GM19240 (cell line): Measurements from ENCODE around the gene PIK3C2B.
A peak's percentile ranks its signal among the peaks of the same experiment; 100 is the strongest.

Experiments used
- DNase-seq: peaks from one replicate; pipeline ENCODE4 v3.0.0; 2011; ENCODE audit warnings: low spot score; ENCODE audit not compliant: insufficient read length

The PIK3C2B gene

DNA sequence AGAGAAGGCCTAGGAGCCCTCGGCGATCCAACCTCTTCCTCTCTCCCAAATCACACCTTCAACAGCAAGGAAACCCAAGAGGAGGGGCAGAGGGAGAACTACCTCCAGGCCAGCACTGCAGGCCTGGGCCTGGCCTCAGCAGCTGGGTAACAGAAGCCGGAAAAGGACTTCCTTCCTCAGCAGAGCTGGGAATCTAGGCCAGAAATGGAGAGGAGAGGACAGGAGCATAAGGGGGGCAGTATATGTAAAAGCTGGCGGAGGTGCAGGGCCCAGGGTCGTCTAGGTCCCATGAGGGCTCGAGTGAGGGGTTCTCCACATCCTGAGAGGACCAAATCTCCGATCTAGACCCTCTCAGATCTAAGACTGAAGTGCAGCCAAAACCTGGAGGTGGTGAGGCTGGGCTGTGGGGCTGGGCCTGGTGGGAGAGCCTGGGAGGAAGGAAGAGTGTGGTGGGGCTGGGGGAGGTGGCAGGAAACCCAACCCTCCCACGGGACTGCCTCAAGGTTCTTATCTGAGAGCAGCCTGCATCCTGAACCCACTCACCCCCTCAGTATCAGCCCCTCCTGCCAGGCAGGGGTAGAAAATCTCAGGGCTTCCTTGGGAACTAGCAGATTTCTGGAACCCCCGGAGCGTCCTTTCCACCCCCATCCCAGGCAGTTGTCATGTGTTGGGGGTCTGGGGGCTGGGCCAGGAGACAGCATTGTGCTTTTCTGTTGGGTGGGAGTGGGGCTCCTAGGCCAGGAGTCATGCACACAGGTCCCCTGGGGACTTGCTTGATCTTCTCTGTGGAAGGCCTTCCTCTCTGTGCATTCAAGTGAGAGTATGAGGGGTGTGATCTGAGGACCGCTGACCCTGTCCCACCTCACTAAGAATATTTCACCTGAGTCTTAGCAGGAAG lies 33.0 kb downstream of the PIK3C2B start:
- DNase-seq: no peak

- no peak for DNase-seq
Observed at GRCh38 chr1:204460346-204460745, 34.3 kb downstream of the PIK3C2B start.

DNA sequence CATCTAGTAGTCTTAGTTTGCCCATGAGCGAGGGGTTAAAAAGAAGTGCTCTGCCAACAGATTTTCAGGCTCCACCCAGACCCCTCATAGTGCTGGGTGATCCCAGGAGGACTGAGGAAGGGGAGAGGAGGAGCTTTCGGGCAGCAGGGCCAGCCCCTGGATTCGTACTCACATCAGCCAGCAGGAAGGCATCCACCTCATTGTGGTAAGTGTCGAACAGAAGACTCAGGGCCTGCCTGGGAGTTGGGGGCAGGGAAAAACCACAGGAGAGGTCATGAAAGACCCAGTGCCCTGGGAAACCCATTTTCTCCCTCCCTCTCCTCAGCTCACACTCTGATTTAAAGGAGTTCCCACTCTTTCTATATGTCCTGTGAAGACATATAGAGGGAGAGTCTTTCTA lies 34.9 kb downstream of the PIK3C2B start:
- DNase-seq: no peak

DNA sequence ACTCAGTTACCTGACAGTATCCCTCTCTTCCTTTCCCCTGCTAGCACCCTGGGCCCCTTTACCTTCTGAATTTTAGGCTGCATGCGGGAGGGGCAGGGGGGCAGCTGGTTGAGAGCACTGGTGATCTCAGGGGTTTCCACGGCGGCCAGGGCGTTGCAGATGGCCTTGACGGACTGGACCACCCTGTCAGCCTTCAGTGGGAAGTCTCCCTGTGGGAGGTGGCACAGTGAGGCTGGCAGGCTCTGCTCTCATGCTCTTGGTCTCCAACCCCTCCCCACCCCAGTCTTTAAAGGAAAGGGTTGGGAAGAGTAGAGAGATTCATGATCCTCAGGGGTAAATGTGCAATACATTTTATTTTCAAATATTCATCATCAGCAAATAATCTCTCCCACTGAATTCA lies 36.9 kb downstream of the PIK3C2B start:
- DNase-seq: no peak

DNA sequence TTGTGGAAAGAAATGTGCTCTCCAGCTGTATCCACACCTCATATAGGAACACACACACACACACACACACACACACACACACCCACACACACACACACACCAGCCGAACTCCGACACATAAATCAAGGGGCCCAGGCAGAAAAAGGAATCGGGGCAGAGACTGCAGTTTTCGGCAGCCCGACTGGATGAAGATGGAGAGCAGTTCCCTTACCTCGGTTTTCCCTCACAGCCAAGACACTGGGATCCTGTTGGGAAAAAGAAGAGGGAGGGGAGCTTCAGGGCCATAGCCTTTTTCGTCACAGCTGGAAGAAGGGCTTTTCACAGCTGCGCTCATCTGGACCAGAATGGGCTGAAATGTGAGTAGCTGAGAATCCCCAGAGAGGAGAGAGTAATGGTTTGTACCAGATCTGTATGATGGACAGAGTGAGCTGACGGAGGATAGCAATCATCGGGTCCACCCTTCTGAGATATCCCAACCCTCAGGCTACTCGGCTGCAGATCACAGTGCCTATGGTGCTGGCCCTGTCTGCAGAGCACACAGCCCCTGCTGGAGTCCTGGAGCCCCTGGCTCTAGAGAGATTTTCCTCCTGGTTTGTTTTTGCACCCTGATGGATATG lies 37.7 kb downstream of the PIK3C2B start:
- no peak for DNase-seq

GRCh38 chr1:204455831-204456145 lies 38.8 kb downstream of the PIK3C2B start:
- DNase-seq: no peak

GRCh38 chr1:204455063-204455830 lies 39.4 kb downstream of the PIK3C2B start:
- DNase-seq: no peak

DNA sequence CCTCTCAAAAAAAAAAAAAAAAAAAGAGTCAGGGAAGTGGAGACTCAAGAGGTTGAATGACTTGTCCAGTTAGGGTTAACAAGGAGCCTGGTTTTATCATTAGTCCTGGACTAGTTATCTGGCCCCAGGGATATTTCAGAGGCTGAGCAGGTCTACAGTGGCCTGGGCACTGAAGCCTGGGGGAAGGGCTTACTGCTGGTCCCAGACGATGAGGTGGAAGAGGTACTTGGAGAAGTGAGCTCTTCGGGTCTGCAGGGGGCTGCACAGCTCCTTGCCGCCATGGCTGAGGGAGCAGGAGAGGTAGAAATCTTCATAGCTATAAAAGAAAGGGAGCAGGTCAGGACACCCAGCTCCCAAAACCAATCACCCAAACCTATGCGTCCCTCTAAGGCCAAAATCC lies 40.1 kb downstream of the PIK3C2B start:
- no peak for DNase-seq

GRCh38 chr1:204453141-204453772 lies 41.3 kb downstream of the PIK3C2B start:
- peak; percentile 76 for DNase-seq

DNA sequence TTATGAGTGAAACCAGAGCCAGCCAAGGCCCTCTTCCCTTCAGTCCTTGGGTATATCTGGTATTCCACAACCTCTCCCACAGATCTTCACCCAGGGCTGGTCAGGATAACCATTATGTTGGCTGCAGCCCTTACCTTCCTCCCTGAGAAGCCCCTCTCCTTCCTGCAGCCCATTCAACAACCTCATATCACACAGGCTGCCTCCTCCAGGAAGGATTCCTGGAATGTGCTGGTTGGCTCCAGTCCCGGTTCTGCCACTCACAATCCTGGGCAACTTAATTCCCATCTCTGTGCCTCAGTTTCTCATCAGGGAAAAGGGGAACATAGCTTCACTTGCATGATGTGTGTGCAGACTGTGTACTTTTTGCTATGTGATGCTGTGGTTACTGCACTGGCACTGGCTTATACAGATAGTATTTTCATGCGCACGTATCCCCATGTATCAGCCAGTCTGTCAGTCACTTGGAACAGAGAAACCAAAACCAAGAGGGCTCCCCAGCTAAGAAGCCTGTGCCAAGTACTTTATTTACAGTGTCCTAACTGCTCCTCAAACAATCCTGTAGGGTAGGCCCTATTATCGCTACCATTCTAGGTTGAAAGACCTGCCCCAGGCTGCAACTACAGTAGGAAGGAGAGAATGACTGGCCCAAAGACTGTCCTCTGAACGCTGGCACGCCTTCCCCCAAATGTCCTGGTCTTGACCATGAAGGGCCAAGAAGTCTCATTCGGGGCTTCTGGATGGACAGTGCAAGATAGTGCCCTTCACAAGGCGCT lies 43.1 kb downstream of the PIK3C2B start:
- DNase-seq: no peak

GRCh38 chr1:204450461-204451257 lies 43.9 kb downstream of the PIK3C2B start:
- no peak for DNase-seq

GRCh38 chr1:204449678-204450280 lies 44.8 kb downstream of the PIK3C2B start:
- no peak for DNase-seq

DNA sequence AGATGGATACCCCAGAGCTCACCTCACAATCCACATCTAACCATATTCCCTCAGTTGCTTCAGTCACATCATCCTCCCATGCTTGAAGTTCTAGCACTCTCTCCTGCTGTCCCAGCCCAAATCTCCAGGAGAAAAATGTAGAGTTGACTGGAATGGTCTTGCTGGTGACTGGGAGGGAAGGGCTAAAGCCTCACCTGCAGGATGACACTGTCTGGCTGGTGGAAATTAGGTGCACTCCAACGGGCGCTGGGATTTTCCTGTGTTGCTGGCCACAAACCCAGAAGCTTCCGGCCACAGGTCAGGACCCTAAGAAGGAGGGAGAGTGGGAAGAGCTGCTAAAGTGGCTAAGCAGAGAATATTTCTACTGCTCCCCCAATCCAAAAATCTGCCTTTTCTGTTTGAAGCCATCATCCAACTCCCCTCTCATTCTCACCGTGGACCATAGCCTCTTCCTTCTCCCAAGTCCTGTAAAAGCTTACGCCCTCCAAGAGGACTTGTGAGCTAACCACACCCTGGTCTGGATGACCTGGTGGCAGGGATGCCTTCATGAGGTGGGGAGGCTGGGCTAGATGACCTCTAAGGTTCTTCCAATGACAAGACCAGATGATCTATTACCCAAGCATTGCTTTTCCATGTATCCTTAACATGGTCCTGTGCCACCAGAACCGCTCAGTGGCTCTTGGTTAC lies 45.5 kb downstream of the PIK3C2B start:
- DNase-seq: no peak

- DNase-seq: no peak
Observed at GRCh38 chr1:204448344-204448964, 46.2 kb downstream of the PIK3C2B start.

DNA sequence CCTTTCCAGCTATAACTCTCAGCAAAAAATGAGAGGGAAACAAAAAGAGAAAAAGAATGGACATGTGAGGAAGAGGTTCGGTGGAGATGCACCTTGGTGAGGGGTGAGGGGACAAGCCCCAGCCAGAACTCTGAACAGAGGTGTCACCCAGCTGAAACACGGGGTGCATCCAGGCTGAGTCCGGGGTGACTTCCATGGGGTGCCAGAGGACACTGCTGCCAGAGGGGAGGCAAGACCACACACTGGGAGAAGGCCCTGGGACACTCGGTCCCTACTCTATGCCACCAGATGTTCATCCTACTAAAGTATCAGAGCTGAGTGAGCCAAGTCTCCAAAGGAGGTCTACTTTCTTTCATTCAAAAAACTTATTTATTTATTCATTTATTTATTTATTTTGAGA lies 46.9 kb downstream of the PIK3C2B start:
- no peak for DNase-seq

DNA sequence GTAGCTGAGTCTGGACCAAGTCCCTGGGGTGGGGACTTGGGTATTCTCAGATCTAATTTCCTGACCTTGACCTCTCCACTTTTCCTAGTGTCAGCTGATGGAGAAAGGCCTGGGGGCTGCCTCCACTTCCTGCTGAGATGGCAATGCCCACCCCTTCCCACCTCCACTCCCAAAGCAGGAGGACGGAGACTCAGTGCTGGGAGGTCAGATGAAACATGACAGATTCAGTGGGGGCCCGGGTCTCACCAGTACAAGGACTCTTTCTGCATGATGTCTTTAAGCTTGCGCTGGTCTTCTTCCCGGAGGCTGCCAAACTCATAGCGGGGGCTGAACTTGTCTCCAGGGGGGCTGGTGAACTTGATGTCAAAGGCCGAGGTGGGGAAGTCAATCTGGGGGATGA lies 47.4 kb downstream of the PIK3C2B start:
- DNase-seq: no peak

DNA sequence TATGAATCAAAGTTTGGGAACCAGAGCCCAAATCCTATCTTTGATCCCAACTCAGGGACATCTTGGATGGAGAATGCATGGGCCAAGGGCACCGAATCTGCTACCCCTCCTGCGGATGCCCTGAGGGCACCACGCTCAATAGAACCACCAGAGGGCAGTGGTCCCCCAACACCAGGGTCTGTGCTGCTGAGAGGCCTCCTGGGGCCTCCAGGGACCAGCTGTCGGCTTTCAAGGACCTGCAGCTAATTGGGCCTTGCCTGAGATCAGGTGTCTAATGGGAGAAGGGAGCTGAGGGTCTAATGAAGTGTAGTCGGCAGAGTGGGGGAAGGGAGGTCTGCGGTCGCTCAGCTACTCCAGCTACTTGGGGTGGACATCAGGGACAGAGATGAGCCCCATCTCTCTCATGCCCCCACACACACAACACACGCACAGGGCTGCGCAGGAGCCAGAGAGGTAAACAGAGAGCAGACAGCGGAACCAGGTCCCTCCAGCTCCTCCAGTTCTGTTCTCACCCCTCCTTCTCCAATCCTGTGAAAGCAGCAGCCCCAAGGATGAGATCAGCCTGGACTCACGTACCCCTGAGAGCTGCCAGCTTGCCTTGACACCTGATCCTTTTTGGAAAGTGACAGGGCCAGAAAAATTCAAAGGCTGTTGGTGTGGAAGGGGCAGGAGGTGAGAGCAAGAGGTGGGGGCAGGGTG lies 48.0 kb downstream of the PIK3C2B start:
- DNase-seq: peak; percentile 78

GRCh38 chr1:204445860-204446412 lies 48.7 kb downstream of the PIK3C2B start:
- DNase-seq: no peak
